Activated B cell treated with CpG ODN at 0.5 μM for 24 hours (primary cell): ENCODE measurements around the gene NT5C1A. TPM values are rescaled to one million over a fixed set of nuclear protein-coding genes. Genes with fewer than 3 reads are reported as not detected.

Experiments
- ATAC-seq: fragments of 200-7000 bp; cut with Tn5 transposase; one replicate; pipeline ENCODE4 v1.10.0; 2021; ENCODE audit warnings: low read depth, mild to moderate bottlenecking, moderate library complexity
- CTCF ChIA-PET: fragments of 350-600 bp; sonication (Branson Sonifier 250); formaldehyde crosslinking; loops from one replicate; lab custom pipeline; 2021; ENCODE audit warnings: antibody characterized with exemption; lab: Charles Lee
- POLR2A ChIA-PET: fragments of 350-600 bp; sonication (Branson Sonifier 250); formaldehyde crosslinking; loops from one replicate; lab custom pipeline; 2021; ENCODE audit warnings: antibody characterized with exemption; lab: Charles Lee
- DNase-seq: peaks from one replicate; pipeline ENCODE4 v3.0.0; 2022
- H3K27ac Mint-ChIP-seq: one replicate; pipeline ENCODE4 v1.8.0; 2020; ENCODE audit warnings: mixed read lengths
- H3K27me3 Mint-ChIP-seq: one replicate; pipeline ENCODE4 v1.8.0; 2021; ENCODE audit warnings: mixed read lengths
- H3K36me3 Mint-ChIP-seq: one replicate; pipeline ENCODE4 v1.8.0; 2021; ENCODE audit warnings: low read depth, mixed read lengths
- H3K4me1 Mint-ChIP-seq: one replicate; pipeline ENCODE4 v1.8.0; 2021; ENCODE audit warnings: mixed read lengths
- H3K4me3 Mint-ChIP-seq: one replicate; pipeline ENCODE4 v1.8.0; 2020; ENCODE audit warnings: mild to moderate bottlenecking, mixed read lengths
- H3K9me3 Mint-ChIP-seq: one replicate; pipeline ENCODE4 v1.8.0; 2020; ENCODE audit warnings: mixed read lengths
- CTCF ChIP-seq: fragments of 200-600 bp; IDR thresholded peaks from one replicate; pipeline ENCODE4 v1.8.0; 2022; ENCODE audit warnings: antibody characterized with exemption, mild to moderate bottlenecking
- intact Hi-C: fragments of 100-400 bp; cut with micrococcal nuclease; formaldehyde crosslinking; loops from one replicate; pipeline ENCODE4 v1.15.1; 2024
- total RNA-seq: library from RNA; stranded (reverse); gene quantifications from 2 replicates; pipeline ENCODE4 v1.2.3, GENCODE V29; 2022

The NT5C1A gene
- total RNA-seq, 1 donor from 2014 or later = not detected

DNA sequence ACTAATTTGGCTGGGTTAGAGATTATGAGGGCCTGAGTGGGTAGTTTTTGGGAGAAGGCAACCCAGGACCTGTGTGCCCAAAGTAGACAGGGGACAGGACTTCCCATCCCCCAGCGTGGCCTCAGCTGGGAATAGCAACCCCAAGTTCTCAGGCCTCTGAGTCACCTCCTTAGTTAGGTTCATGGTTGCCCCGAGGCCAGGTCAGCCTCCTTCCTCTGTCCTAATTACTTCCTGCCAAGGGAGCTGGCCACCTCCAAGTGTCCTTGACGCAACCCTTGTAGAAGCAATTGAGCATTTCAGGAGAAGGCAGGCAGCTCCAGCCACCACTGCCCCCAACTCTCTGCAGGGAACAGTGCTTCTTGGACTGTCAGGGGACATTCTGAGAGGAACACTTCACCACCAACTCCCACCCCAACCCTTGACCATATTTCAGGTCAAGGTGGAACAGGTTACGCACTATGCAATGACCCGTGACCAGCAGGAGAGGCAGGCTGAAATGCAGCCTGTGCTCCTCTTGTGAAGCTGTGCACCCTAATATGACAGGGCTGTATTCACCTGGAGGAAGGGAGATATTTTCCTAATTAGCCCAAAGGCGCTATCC is 5.1 kb upstream of the NT5C1A start:
- ChIA-PET POLR2A (no interaction called here), CTCF (interaction anchor here (1.3 to 1.5 kb wide), 2 partner anchors 29 to 71 kb away, joined by 3 read pairs; no protein-coding TSS in a partner anchor)
- Mint-ChIP-seq H3K27me3 (peaks cover 27% of the 10 kb centered on the region), H3K4me3 (no peak overlapping the region), H3K9me3 (no peaks in the 10 kb centered on the region), H3K4me1 (peaks cover 2% of the 10 kb centered on the region), H3K36me3 (no peaks in the 10 kb centered on the region), H3K27ac (no peak overlapping the region)
- ATAC-seq (no peak), DNase-seq (no peak)
- no peak for TF ChIP-seq CTCF
- intact Hi-C loops = no loop called here

DNA sequence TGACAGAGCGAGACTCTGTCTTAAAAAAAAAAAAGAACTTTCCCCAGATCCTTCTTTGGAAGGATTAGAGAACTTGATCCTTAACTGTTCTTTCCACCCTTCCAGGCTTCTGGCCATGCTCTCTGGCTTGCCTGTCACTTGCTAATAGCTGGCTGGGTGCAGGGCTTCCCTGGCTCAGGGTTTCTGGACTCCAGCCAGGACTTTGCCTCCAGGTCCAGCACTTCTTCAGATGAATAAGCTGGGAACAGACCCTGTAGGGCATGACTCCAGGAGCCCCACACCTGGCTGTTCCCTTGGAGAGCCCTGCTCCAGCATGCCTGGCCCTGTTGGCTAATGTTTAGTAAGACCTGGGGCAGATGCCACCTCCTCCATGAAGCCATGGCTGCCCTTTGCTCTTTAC is 3.3 kb upstream of the NT5C1A start:
- H3K4me3 Mint-ChIP-seq = no peak overlapping the region
- peaks cover 7% of the 10 kb centered on the region for H3K4me1 Mint-ChIP-seq
- no peaks in the 10 kb centered on the region for H3K36me3 Mint-ChIP-seq
- POLR2A ChIA-PET = no interaction called here
- CTCF ChIA-PET = no interaction called here
- no peak for DNase-seq
- ATAC-seq = no peak
- H3K27ac Mint-ChIP-seq = no peak overlapping the region
- H3K27me3 Mint-ChIP-seq = peaks cover 27% of the 10 kb centered on the region
- intact Hi-C loops = no loop called here
- TF ChIP-seq CTCF = no peak
- H3K9me3 Mint-ChIP-seq = no peaks in the 10 kb centered on the region

GRCh38 chr1:39673215-39673614 is 1.3 kb upstream of the NT5C1A start:
- Mint-ChIP-seq H3K27me3 (peaks cover 34% of the 10 kb centered on the region), H3K4me1 (peaks cover 7% of the 10 kb centered on the region), H3K27ac (no peak overlapping the region), H3K4me3 (no peak overlapping the region), H3K9me3 (no peaks in the 10 kb centered on the region), H3K36me3 (no peaks in the 10 kb centered on the region)
- ChIA-PET CTCF (interaction anchor here (1.0 to 2.1 kb wide), 2 partner anchors 15 to 127 kb away, joined by 3 to 8 read pairs; no protein-coding TSS in a partner anchor), POLR2A (no interaction called here)
- intact Hi-C loops = no loop called here
- TF ChIP-seq CTCF = no peak
- ATAC-seq (no peak), DNase-seq (no peak)

DNA sequence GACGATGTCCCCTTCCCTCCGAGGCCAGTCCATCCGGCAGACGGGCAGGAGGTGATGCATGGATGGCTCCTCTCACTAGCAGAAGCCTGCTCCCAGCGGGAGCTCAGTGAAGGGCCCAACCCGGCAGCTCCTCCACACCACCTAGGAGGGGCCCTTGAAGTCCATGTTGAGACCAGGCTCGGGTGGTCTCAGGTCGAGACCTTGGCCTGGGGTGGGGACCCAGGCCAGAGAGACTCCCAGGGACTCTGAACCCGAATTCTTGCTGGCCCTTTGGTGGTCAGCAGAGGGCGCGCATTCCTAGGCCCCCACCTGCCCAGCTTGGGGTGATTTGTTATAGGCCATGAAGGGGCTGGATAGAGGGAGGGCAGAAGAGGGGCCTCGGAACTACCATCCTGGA is 642 bp upstream of the NT5C1A start:
- no peak for TF ChIP-seq CTCF
- peaks cover 35% of the 10 kb centered on the region for H3K27me3 Mint-ChIP-seq
- H3K4me3 Mint-ChIP-seq = peak overlapping the region; percentile 41
- ATAC-seq (peak; percentile 34), DNase-seq (no peak)
- intact Hi-C loops = no loop called here
- no peak overlapping the region for H3K27ac Mint-ChIP-seq
- H3K4me1 Mint-ChIP-seq = peaks cover 7% of the 10 kb centered on the region
- no peaks in the 10 kb centered on the region for H3K9me3 Mint-ChIP-seq
- CTCF ChIA-PET = interaction anchor here (1.0 to 2.1 kb wide), 2 partner anchors 14 to 128 kb away, joined by 3 to 8 read pairs; no protein-coding TSS in a partner anchor
- POLR2A ChIA-PET = no interaction called here
- no peaks in the 10 kb centered on the region for H3K36me3 Mint-ChIP-seq

DNA sequence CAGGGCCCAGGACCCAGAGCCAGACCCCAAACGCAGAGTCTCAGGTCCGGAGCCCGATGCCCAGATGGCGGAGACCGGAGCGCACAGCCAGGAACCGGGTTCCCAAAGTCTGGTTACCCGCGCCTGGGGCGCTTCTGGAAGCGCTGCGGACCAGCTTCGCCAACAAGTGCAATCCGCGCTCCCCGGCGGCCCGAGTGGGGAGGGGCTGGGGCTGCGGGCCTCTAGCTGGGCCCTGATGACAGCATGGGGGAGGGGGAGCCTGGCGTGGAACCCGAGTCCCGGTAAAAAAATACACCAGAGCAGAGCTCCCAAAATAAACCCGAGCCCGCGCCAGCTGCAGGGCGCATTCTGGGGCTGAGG is 494 bp downstream of the NT5C1A start:
- DNase-seq = no peak
- Mint-ChIP-seq H3K27ac (no peak overlapping the region), H3K4me3 (no peak overlapping the region), H3K4me1 (peaks cover 11% of the 10 kb centered on the region), H3K9me3 (no peaks in the 10 kb centered on the region), H3K27me3 (peaks cover 33% of the 10 kb centered on the region), H3K36me3 (no peaks in the 10 kb centered on the region)
- intact Hi-C loops = no loop called here
- POLR2A ChIA-PET = no interaction called here
- CTCF ChIA-PET = interaction anchor here (1.0 to 2.6 kb wide), 4 partner anchors 10 to 60 kb away, joined by 3 to 10 read pairs (median 4); no protein-coding TSS in a partner anchor
- TF ChIP-seq CTCF = no peak
- no peak for ATAC-seq
